Activated naive CD8-positive, alpha-beta T cell treated with anti-CD3 and anti-CD28 coated beads, Interleukin-2, amount 50 U/mL, for 16 hours (primary cell): ENCODE results near the gene TSPAN16.

Source experiments
- DNase-seq: peaks from one replicate; pipeline ENCODE4 v3.0.0-alpha.2; 2020; ENCODE audit warnings: low read depth, low spot score

Gene TSPAN16, protein sequence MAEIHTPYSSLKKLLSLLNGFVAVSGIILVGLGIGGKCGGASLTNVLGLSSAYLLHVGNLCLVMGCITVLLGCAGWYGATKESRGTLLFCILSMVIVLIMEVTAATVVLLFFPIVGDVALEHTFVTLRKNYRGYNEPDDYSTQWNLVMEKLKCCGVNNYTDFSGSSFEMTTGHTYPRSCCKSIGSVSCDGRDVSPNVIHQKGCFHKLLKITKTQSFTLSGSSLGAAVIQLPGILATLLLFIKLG

DNA sequence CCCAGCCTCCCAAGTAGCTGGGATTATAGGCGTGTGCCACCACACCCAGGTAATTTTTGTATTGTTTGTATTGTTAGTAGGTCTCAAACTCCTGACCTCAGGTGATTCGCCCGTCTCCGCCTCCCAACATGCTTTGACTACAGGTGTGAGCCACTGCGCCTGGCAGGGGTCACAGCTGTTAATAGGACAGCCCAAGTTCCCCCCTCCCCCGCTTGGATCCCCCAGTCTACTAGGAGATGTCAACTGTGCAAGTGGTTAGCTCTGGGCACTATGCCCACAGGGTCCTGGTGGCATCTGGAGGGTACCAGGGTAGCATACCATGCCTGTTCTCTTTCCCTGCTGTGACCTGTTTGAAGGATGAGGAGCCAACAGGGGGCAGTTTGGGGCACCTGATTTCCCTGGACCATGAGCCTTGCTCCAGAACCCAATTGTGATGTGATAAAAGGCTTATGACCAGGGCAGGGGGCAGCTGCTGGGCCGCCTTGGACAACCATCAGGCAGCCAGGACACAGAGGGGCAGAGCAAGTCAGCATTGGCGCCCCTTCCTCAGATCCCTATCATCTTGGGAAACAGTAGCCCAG, at the start of gene TSPAN16:
TSPAN16 (plus strand) TSS at position 496 of the 581 bp plus-strand sequence. CDS start 138 bp downstream, outside the sequence.
- no peak for DNase-seq

- DNase-seq = no peak
These were observed 49.0 kb upstream of the TSPAN16 start for GRCh38 chr19:11246941-11247340.

DNA sequence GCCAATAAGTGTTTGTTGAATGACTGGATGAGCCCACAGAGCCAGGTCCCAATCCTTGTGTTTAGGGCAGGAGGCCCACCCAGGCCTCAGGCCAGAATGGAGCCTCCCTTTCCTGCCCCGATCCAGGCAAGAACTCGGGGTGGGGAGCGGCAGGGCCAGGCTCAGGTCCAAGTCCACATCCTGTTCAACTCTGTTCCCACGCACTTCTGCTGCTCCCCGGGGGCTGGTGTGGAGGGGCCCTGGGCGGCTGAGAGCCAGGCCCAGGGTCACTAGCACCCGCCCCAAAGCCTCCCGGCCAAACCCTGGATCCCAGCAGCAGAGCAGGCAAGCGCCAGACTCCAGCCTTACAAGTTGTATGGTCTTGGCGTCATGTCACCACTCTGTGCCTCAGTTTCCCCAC, 48.6 kb upstream of the TSPAN16 start:
- no peak for DNase-seq

- no peak for DNase-seq
These were observed 48.0 kb upstream of the TSPAN16 start for GRCh38 chr19:11247934-11248333.

DNA sequence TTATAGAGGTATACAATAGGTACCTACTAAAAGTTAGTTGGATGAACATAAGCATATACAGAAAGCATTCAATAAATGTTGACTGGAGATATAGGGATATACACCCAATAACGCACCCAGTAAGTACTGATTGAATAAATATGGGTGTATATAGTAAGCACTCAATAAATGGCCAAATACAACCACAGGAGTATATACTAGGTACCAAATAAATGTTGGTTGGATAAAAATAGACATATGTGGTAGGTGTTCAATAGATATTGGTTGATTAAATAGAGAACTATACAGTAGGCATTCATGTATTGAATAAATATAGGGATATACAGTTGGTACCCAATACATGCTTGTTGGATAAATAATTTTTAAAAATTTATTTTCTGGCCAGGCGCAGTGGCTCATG, 47.1 kb upstream of the TSPAN16 start:
- no peak for DNase-seq

- no peak for DNase-seq
These were observed 44.7 kb upstream of the TSPAN16 start for GRCh38 chr19:11251217-11251616.

GRCh38 chr19:11251650-11252314, 44.2 kb upstream of the TSPAN16 start:
- no peak for DNase-seq

DNA sequence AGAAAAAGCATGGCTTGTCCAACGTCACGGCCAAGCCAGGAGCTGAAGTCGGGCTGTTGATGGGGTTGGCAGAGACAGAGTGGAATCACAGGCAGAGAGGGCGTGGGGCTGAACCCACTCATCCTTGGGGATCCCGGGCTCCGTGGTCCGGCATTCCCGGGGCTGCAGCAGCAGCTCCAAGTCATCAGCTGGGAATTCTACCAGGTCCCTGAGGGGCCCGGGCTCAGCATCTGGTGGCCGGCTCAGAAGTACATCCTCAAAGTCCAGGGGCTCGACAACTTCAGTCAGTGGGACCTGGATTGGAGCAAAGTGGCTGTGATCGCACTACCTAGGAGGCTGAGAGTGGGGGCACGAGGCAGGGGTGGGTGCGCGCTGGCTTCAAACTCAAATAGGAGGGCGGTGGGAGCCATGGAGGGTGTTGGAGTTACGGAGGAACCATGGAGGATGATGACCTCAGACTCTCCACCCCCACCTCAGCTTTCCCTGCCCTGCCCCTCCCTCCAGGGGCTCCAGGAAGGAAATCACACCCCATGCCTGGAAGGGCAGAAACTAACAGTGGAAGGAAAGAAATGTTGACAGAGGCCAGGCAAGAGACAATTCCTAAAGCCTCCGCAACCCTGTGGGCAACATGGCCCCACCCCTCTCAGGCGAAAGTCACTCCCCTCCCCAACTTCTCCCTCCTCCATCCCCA, 43.1 kb upstream of the TSPAN16 start:
- DNase-seq = no peak

DNA sequence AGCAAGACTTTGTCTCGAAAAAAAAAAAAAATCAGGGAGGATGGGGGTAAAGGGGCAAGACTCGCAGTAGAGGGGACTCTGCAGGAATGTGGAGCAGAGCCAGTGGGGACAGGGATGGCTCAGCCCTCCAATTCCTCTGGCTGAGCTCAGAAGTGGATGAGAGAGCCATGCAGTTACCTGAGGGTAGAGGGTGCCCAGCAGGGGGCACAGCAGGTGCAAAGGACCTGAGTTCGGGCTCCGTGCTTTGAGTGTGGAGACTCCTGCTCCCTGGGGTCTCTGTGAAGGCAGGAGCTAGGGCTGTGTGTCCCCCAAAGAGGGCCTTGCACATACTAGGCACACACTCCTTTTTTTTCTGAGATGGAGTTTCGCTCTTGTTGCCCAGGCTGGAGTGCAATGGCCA, 41.3 kb upstream of the TSPAN16 start:
- no peak for DNase-seq

- DNase-seq = no peak
These were observed 39.8 kb upstream of the TSPAN16 start for GRCh38 chr19:11256189-11256588.

DNA sequence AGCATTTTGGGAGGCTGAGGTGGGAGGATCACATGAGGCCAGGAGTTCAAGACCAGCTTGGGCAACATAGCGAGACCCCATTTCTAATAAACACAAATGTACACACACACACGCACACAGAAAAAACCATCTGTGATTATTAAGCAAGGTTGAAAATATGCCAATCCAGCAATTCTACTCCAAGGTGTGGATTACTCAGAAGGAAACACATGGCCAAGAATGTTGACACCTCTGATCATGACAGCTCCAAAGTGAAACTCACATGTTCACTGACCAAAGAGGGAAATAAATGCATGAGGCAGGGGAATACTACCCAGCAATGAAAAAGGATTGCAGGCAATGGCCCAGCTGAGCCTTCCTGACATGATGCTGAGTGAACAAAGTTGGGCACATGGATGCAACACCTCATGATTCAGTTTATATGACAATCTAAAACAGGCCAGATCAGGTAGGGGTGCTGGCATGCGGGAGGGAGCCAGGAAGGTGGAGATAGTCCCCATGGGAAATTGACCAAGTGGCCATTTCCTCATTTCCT, 38.0 kb upstream of the TSPAN16 start:
- no peak for DNase-seq

DNA sequence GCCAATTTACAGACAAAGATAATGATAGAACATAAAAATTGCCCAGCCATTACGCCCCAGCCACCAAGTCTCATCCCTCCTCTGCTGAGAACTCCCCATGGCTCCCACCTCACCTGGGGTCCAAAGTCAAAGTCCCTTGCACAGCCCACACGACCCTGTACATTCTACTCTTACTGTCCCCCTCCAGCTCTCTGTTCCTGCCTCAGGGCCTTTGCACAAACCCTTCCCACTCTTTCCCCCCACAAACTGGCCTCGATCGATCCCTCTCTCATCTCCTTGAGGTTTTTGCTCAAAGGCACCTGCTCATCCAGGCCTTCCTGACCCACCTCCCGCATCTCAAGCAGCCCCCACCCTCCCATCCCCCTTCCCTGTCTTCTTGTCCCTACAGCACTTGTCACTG, 35.0 kb upstream of the TSPAN16 start:
- no peak for DNase-seq

DNA sequence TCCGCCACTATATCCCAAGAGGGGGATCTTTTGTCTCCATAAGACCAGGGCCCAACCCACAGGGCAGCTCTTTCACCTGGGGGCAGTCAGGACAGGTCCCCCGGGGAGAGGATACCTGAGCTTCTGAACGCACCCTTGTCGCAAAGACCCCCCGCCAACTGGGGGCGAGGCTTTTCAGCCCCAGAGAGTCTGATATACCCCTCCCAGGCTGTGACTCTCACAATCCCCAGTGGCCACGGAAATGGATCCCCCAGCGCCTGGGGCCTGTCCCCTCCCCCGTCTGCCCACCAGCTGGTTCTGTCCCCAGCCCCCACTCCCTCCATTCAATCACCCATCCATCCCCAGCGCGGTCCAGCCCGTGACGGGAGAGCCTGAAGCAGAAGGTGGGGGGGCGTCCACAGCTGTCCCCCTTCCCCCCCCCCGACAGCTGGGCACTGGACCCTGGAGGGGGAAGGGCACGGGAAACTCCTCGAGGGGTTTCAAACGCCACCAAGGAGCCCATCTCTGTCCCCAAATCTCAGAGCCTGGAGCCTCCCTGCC, 34.5 kb upstream of the TSPAN16 start:
- no peak for DNase-seq

GRCh38 chr19:11261971-11262839, 33.8 kb upstream of the TSPAN16 start, which contains the start of gene DOCK6:
Gene DOCK6, minus strand, starts transcription at chr19:11262524. Its CDS starts 84 bp downstream, at chr19:11262440.
- no peak for DNase-seq

DNA sequence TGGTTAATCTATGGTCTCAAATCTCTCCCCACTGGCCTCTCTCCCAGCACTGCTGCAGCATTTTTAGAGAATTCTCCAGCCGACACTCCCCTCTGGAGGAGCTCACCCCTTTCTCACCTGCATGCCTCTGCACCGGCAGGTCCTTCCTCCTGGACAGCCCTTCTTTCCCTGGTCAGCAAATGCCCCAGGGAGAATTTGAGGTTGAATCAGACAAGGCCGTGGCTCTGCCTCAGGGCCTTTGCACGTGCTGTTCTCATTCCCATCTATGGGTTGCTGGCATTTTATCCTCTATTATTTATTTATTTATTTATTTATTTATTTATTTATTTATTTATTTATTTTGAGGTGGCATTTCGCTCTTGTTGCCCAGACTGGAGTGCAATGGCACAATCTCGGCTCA, 32.2 kb upstream of the TSPAN16 start:
- DNase-seq = no peak

GRCh38 chr19:11264452-11265176, 31.3 kb upstream of the TSPAN16 start:
- DNase-seq = no peak

DNA sequence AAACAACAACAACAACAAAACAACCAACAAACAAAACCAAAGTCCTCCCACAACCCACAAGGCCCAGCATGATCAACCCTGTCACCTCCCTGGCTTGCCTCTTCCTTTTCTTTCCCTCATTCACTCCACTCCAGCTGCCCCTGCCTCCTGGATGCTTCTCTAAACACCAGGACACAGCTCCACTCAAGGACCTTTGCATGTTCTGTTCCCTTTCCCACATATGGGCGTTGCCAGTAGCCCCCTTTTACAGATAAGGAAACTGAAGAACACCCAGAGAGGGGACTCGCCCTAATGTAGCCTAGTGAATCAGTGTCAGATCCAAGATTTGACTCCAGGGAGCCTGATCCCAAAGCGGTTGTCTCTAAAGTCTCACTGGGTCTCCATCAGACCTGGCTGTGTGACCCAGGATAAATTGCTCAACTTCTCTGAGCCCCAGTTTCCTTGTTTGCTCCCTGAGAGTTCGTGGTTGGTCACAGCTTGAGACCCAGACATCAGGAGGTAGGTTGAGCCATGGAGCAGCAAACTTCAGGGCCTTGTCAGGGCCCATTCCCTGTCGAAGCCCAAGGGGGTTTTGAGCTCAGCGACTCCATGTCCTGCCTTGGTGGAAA, 30.7 kb upstream of the TSPAN16 start:
- no peak for DNase-seq

DNA sequence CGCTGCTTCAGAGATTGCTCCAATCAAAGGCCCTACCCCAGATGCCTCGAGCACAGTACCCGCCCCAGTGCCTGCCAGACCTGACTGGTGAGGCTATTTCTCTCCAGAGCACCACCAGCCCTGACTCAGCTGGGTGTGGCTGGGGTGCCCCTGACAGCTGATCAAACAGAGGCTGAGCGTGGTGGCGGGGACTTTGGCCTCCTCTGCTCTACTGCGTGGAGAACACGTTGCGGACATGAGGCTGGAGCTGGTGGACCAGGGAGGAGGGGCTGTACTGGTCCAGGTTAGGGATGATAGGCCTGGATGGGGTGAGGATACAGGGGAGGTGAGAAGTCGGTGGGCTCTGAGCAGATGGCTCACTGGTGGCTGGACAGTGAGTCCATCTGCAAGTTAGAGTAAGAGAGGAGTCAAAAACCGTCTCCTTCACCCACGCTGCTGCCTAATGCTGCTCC, 30.1 kb upstream of the TSPAN16 start:
- no peak for DNase-seq

DNA sequence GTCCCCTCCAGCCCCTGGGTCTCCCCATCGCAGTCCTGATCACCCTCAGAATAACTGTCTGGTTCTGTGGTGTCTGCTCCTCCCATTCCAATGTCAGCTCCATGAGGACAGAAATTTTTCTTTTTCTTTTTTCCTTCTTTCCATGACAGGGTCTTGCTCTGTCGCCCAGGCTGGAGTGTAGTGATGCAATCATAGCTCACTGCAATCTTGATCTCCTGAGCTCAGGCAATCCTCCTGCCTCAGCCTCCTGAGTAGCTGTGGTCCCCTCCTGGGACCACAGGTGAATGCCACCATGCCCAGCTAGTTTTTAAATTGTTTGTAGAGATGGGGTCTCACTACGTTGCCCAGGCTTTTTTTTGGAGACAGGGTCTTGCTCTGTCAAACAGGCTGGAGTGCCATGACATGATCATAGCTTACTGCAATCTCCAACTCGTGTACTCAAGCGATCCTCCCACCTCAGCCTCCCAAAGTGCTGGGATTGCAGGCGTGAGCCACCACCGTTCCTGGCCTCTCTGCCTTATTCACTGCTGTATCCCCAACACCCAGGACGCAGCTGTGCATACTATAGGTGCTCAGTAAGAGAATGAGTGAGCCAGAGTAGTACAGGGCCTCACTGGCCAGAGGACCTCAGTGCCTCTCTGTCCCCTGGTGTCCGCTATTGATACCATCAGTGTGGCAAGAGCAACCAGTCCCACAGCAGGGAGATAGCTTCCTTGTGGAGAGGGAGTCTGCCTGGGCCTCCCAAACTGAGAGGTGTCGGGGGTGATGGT, 28.5 kb upstream of the TSPAN16 start:
- no peak for DNase-seq
